PC-3 (cell line): ENCODE measurements around the gene ARID5B. TPM values are rescaled to one million over a fixed set of nuclear protein-coding genes. Genes with fewer than 3 reads are reported as not detected.

ENCODE experiments used
- ATAC-seq: fragments of 200-7000 bp; cut with Tn5 transposase; 2 replicates; pipeline ENCODE4 v1.9.1; 2020; ENCODE audit warnings: mild to moderate bottlenecking, moderate library complexity
- BruUV-seq: library from RNA; stranded (reverse); fragments of 400-500 nt; replicated peaks from 2 replicates; lab custom pipeline; 2021; lab: Mats Ljungman, UMichigan
- CTCF ChIA-PET: fragments of 300-600 bp; sonication (Branson Sonifier 250); formaldehyde crosslinking; loops from one replicate; lab custom pipeline; 2022; ENCODE audit warnings: antibody characterized with exemption; lab: Charles Lee
- POLR2A ChIA-PET: fragments of 300-600 bp; sonication (Branson Sonifier 250); formaldehyde crosslinking; loops from one replicate; lab custom pipeline; 2022; ENCODE audit warnings: antibody characterized with exemption; ENCODE audit not compliant: unreplicated experiment; lab: Charles Lee
- DNase-seq: peaks from one replicate; pipeline ENCODE4 v3.0.0-alpha.2; 2015
- H2AFZ ChIP-seq: fragments of 300-600 bp; sonication (generic); 2 replicates; pipeline ENCODE4 v1.6.0; 2016; ENCODE audit warnings: antibody characterized with exemption, low read length
- H3F3A ChIP-seq: fragments of 300-600 bp; sonication (generic); one replicate; pipeline ENCODE4 v1.6.0; 2017; ENCODE audit warnings: antibody characterized with exemption, low read length, control low read depth, mild to moderate bottlenecking; ENCODE audit not compliant: unreplicated experiment
- H3K27ac ChIP-seq: fragments of 300-600 bp; sonication (generic); 2 replicates; pipeline ENCODE4 v1.5.1; 2016; ENCODE audit warnings: mild to moderate bottlenecking, low read length
- H3K27me3 ChIP-seq: fragments of 300-600 bp; sonication (generic); 2 replicates; pipeline ENCODE4 v1.6.1; 2016; ENCODE audit warnings: low read length, mixed read lengths
- H3K36me3 ChIP-seq: fragments of 300-600 bp; sonication (generic); 2 replicates; pipeline ENCODE4 v1.6.1; 2016; ENCODE audit warnings: low read depth, mixed run types, low read length, mixed read lengths
- H3K4me1 ChIP-seq: fragments of 300-600 bp; sonication (generic); 2 replicates; pipeline ENCODE4 v1.5.1; 2016; ENCODE audit warnings: low read length; ENCODE audit not compliant: insufficient read depth
- H3K4me2 ChIP-seq: fragments of 300-600 bp; sonication (generic); 2 replicates; pipeline ENCODE4 v1.6.0; 2016; ENCODE audit warnings: low read length
- H3K4me3 ChIP-seq: fragments of 300-600 bp; sonication (generic); 2 replicates; pipeline ENCODE4 v1.5.1; 2016; ENCODE audit warnings: mild to moderate bottlenecking, low read length, mixed read lengths
- H3K79me2 ChIP-seq: fragments of 300-600 bp; sonication (generic); 2 replicates; pipeline ENCODE4 v1.6.1; 2017; ENCODE audit warnings: low read length, mixed read lengths
- H3K9ac ChIP-seq: fragments of 300-600 bp; sonication (generic); 2 replicates; pipeline ENCODE4 v1.6.0; 2016; ENCODE audit warnings: mild to moderate bottlenecking, low read length
- H3K9me2 ChIP-seq: fragments of 300-600 bp; sonication (generic); replicated peaks from 2 replicates; pipeline ENCODE4 v1.6.1; 2016; ENCODE audit warnings: mixed run types, low read length, mixed read lengths
- H3K9me3 ChIP-seq: fragments of 300-600 bp; sonication (generic); 2 replicates; pipeline ENCODE4 v1.6.1; 2016; ENCODE audit warnings: low read length, mixed read lengths
- H4K20me1 ChIP-seq: fragments of 300-600 bp; sonication (generic); 2 replicates; pipeline ENCODE4 v1.6.1; 2016; ENCODE audit warnings: low read length, mixed read lengths
- EZH2 ChIP-seq: fragments of 300-600 bp; sonication (generic); IDR thresholded peaks from one replicate; pipeline ENCODE4 v1.6.1; 2017; ENCODE audit warnings: antibody characterized with exemption, mild to moderate bottlenecking, low read length; ENCODE audit not compliant: unreplicated experiment
- EZH2phosphoT487 ChIP-seq: fragments of 300-600 bp; sonication (generic); IDR thresholded peaks from 2 replicates; pipeline ENCODE4 v1.6.1; 2018; ENCODE audit warnings: mild to moderate bottlenecking, antibody characterized with exemption, low read length, borderline replicate concordance
- intact Hi-C: fragments of 100-400 bp; cut with micrococcal nuclease; formaldehyde crosslinking; loops from 2 replicates; pipeline ENCODE4 v1.9.0; 2023
- total RNA-seq: library from RNA; depleted of rRNA; stranded (reverse); fragments of >200 nt; gene quantifications from 2 replicates; pipeline ENCODE4 v1.2.3, GENCODE V29; 2014
- TF ChIP-seq, protein P1 (sequence below): fragments of 300-600 bp; sonication (generic); conservative IDR thresholded peaks from 2 replicates; pipeline ENCODE4 v1.5.1; 2017; ENCODE audit warnings: antibody characterized with exemption, low read depth, mild to moderate bottlenecking, low read length

Gene ARID5B
- total RNA-seq, 1 experiment from 2014 or later, result 26.4 TPM

- BruUV-seq, result no TSS peak
- Histone ChIP-seq H3K4me2 (peak overlapping the region; percentile 11), H3F3A (no peaks in the 10 kb centered on the region), H3K27ac (peak overlapping the region; percentile 19), H3K36me3 (peaks cover under 1% of the 10 kb centered on the region; the same call in 1 of the 2 replicates), H3K9me3 (no peaks in the 10 kb centered on the region), H2AFZ (no peak overlapping the region), H3K79me2 (no peaks in the 10 kb centered on the region), H3K9ac (no peak overlapping the region), H3K27me3 (no peaks in the 10 kb centered on the region), H3K4me3 (no peak overlapping the region), H3K4me1 (peaks cover 16% of the 10 kb centered on the region), H4K20me1 (no peaks in the 10 kb centered on the region), H3K9me2 (no peaks in the 10 kb centered on the region)
- DNase-seq (peak; percentile 92), ATAC-seq (peak; percentile 92)
- TF ChIP-seq EZH2phosphoT487 (no peak), EZH2 (no peak)
- TF ChIP-seq, protein P1, sequence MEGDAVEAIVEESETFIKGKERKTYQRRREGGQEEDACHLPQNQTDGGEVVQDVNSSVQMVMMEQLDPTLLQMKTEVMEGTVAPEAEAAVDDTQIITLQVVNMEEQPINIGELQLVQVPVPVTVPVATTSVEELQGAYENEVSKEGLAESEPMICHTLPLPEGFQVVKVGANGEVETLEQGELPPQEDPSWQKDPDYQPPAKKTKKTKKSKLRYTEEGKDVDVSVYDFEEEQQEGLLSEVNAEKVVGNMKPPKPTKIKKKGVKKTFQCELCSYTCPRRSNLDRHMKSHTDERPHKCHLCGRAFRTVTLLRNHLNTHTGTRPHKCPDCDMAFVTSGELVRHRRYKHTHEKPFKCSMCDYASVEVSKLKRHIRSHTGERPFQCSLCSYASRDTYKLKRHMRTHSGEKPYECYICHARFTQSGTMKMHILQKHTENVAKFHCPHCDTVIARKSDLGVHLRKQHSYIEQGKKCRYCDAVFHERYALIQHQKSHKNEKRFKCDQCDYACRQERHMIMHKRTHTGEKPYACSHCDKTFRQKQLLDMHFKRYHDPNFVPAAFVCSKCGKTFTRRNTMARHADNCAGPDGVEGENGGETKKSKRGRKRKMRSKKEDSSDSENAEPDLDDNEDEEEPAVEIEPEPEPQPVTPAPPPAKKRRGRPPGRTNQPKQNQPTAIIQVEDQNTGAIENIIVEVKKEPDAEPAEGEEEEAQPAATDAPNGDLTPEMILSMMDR, result no peak
- intact Hi-C loops, result no loop called here
- ChIA-PET POLR2A (interaction anchor here (0.7 kb wide), 1 partner anchor 172 kb away, joined by 3 read pairs; no protein-coding TSS in a partner anchor), CTCF (interaction anchor here (0.6 kb wide), 1 partner anchor 342 kb away, joined by 3 read pairs; no protein-coding TSS in a partner anchor)
These were observed 21.9 kb downstream of the ARID5B start for GRCh38 chr10:61923210-61923949.

- peak; percentile 11 for ATAC-seq
- Histone ChIP-seq H3K27me3 (no peaks in the 10 kb centered on the region), H3K27ac (peak overlapping the region; percentile 19), H4K20me1 (no peaks in the 10 kb centered on the region), H3F3A (no peaks in the 10 kb centered on the region), H3K9me2 (no peaks in the 10 kb centered on the region), H2AFZ (no peak overlapping the region), H3K9ac (no peak overlapping the region), H3K4me3 (no peak overlapping the region), H3K4me1 (peaks cover 16% of the 10 kb centered on the region), H3K36me3 (no peaks in the 10 kb centered on the region), H3K79me2 (no peaks in the 10 kb centered on the region), H3K9me3 (no peaks in the 10 kb centered on the region), H3K4me2 (peak overlapping the region; percentile 11)
- ChIA-PET CTCF (interaction anchor here (0.6 kb wide), 1 partner anchor 341 kb away, joined by 3 read pairs; no protein-coding TSS in a partner anchor), POLR2A (interaction anchor here (0.7 kb wide), 1 partner anchor 173 kb away, joined by 3 read pairs; no protein-coding TSS in a partner anchor)
- TF ChIP-seq EZH2phosphoT487 (no peak), EZH2 (no peak)
- TF ChIP-seq, protein P1, result no peak
- no peak for DNase-seq
- no TSS peak for BruUV-seq
- intact Hi-C loops, result no loop called here
These were observed 22.4 kb downstream of the ARID5B start for GRCh38 chr10:61923950-61924274.

- Histone ChIP-seq H3K27ac (no peak overlapping the region), H3K27me3 (no peaks in the 10 kb centered on the region), H2AFZ (no peak overlapping the region), H3K9me3 (peaks cover 6% of the 10 kb centered on the region; the same call in 1 of the 2 replicates), H3K9ac (no peak overlapping the region), H3K4me2 (no peak overlapping the region), H3K9me2 (no peaks in the 10 kb centered on the region), H4K20me1 (no peaks in the 10 kb centered on the region), H3K36me3 (peaks cover 5% of the 10 kb centered on the region; the same call in 1 of the 2 replicates), H3K4me3 (no peak overlapping the region), H3F3A (peaks cover 5% of the 10 kb centered on the region), H3K4me1 (peaks cover 13% of the 10 kb centered on the region), H3K79me2 (no peaks in the 10 kb centered on the region)
- intact Hi-C loops, result no loop called here
- ATAC-seq (no peak), DNase-seq (no peak)
- POLR2A ChIA-PET, result no interaction called here
- no peak for TF ChIP-seq EZH2phosphoT487
- no peak for TF ChIP-seq EZH2
- TF ChIP-seq, protein P1, result no peak
- no TSS peak for BruUV-seq
- CTCF ChIA-PET, result no interaction called here
These were observed 28.1 kb downstream of the ARID5B start for GRCh38 chr10:61929555-61929954.
